WTC11 (cell line): ENCODE data around the gene AKR1A1. TPM values are rescaled to one million over a fixed set of nuclear protein-coding genes. Genes with fewer than 3 reads are reported as not detected.

Experiments
- AR ChIP-seq: fragments of 250-450 bp; sonication (Bioruptor Pico); IDR thresholded peaks from 2 replicates; pipeline ENCODE4 v1.9.0; 2021; ENCODE audit warnings: mild to moderate bottlenecking
- CBFB ChIP-seq: sonication (generic); formaldehyde crosslinking; IDR thresholded peaks from 2 replicates; pipeline ENCODE4 v1.8.1; 2022; ENCODE audit warnings: mild to moderate bottlenecking, low read depth, missing genetic modification reagents
- CDX4 ChIP-seq: fragments of 250-450 bp; sonication (Bioruptor Pico); IDR thresholded peaks from 2 replicates; pipeline ENCODE4 v1.9.0; 2021; ENCODE audit warnings: moderate library complexity, mild to moderate bottlenecking, inconsistent platforms, borderline replicate concordance
- CREM ChIP-seq: sonication (generic); formaldehyde crosslinking; IDR thresholded peaks from 2 replicates; pipeline ENCODE4 v1.8.1; 2022; ENCODE audit warnings: mild to moderate bottlenecking, missing genetic modification reagents, moderate library complexity
- ELF4 ChIP-seq: sonication (generic); formaldehyde crosslinking; IDR thresholded peaks from 2 replicates; pipeline ENCODE4 v1.8.1; 2022; ENCODE audit warnings: low read depth, mild to moderate bottlenecking, moderate library complexity, missing genetic modification reagents
- ERG ChIP-seq: fragments of 250-450 bp; sonication (Bioruptor Pico); IDR thresholded peaks from 2 replicates; pipeline ENCODE4 v1.8.0; 2021; ENCODE audit warnings: mild to moderate bottlenecking
- FOXK1 ChIP-seq: sonication (generic); formaldehyde crosslinking; IDR thresholded peaks from 2 replicates; pipeline ENCODE4 v1.8.0; 2022; ENCODE audit warnings: mild to moderate bottlenecking, moderate library complexity, missing genetic modification reagents
- FOXP4 ChIP-seq: sonication (generic); formaldehyde crosslinking; IDR thresholded peaks from 2 replicates; pipeline ENCODE4 v1.8.0; 2022; ENCODE audit warnings: mild to moderate bottlenecking, missing genetic modification reagents
- GABPB1 ChIP-seq: sonication (generic); formaldehyde crosslinking; IDR thresholded peaks from 2 replicates; pipeline ENCODE4 v1.8.1; 2023; ENCODE audit warnings: mild to moderate bottlenecking, missing genetic modification reagents
- HMGA2 ChIP-seq: fragments of 250-450 bp; sonication (Bioruptor Pico); IDR thresholded peaks from 2 replicates; pipeline ENCODE4 v1.4.0; 2021; ENCODE audit warnings: mild to moderate bottlenecking, moderate library complexity
- JAZF1 ChIP-seq: fragments of 250-450 bp; sonication (Bioruptor Pico); IDR thresholded peaks from 2 replicates; pipeline ENCODE4 v1.9.0; 2021; ENCODE audit warnings: moderate library complexity, mild to moderate bottlenecking, inconsistent platforms
- NR2C2 ChIP-seq: sonication (generic); formaldehyde crosslinking; IDR thresholded peaks from 2 replicates; pipeline ENCODE4 v1.8.0; 2022; ENCODE audit warnings: mild to moderate bottlenecking, missing genetic modification reagents
- STAT6 ChIP-seq: sonication (generic); formaldehyde crosslinking; conservative IDR thresholded peaks from 2 replicates; pipeline ENCODE4 v1.8.1; 2023; ENCODE audit warnings: mild to moderate bottlenecking, low read depth, missing genetic modification reagents, moderate library complexity
- USF1 ChIP-seq: sonication (generic); formaldehyde crosslinking; IDR thresholded peaks from 2 replicates; pipeline ENCODE4 v1.8.0; 2022; ENCODE audit warnings: mild to moderate bottlenecking, missing genetic modification reagents
- ZNF219 ChIP-seq: sonication (generic); formaldehyde crosslinking; IDR thresholded peaks from 2 replicates; pipeline ENCODE4 v1.8.0; 2023; ENCODE audit warnings: missing genetic modification reagents, mild to moderate bottlenecking, borderline replicate concordance
- ZNF317 ChIP-seq: sonication (generic); formaldehyde crosslinking; IDR thresholded peaks from 2 replicates; pipeline ENCODE4 v1.8.1; 2023; ENCODE audit warnings: low read depth, mild to moderate bottlenecking, moderate library complexity, missing genetic modification reagents, borderline replicate concordance
- ZNF532 ChIP-seq: fragments of 250-450 bp; sonication (Bioruptor Pico); IDR thresholded peaks from 2 replicates; pipeline ENCODE4 v1.9.0; 2021; ENCODE audit warnings: mild to moderate bottlenecking, borderline replicate concordance
- total RNA-seq: library from RNA; stranded (reverse); gene quantifications from 3 replicates; pipeline ENCODE4 v1.2.3, GENCODE V29; 2021

The AKR1A1 gene
- total RNA-seq, 1 experiment from 2014 or later, result 338 TPM

GRCh38 chr1:45550401-45551351 lies at the start of gene AKR1A1 (continued):
- TF ChIP-seq ERG (CRISPR knock-in tag), result no peak
- TF ChIP-seq USF1 (CRISPR knock-in tag), result peak; percentile 96
- peak; percentile 78 for TF ChIP-seq FOXK1 (CRISPR knock-in tag)
- TF ChIP-seq ZNF532, result no peak
- 0 out of 2 replicates have a peak, but pooled peaks have one; percentile 47 for TF ChIP-seq ZNF317
- TF ChIP-seq CREM (CRISPR knock-in tag), result peak; percentile 76
- 0 out of 2 replicates have a peak, but pooled peaks have one; percentile 65 for TF ChIP-seq ELF4 (CRISPR knock-in tag)
- TF ChIP-seq JAZF1 (CRISPR knock-in tag), result no peak
- peak; percentile 56; the same call in 1 of the 2 replicates for TF ChIP-seq CBFB (CRISPR knock-in tag)
- no peak for TF ChIP-seq HMGA2 (CRISPR knock-in tag)
- no peak for TF ChIP-seq NR2C2 (CRISPR knock-in tag)
- no peak for TF ChIP-seq CDX4 (CRISPR knock-in tag)
- TF ChIP-seq ZNF219 (CRISPR knock-in tag), result no peak
- no peak for TF ChIP-seq STAT6 (CRISPR knock-in tag)
- peak; percentile 96 for TF ChIP-seq FOXP4 (CRISPR knock-in tag)
- TF ChIP-seq AR, result no peak
- peak; percentile 70 for TF ChIP-seq GABPB1 (CRISPR knock-in tag)
